Smooth muscle cell (in vitro differentiated cells): Measurements from ENCODE around the gene FOXI1. TPM values are rescaled to one million over a fixed set of nuclear protein-coding genes. Genes with fewer than 3 reads are reported as not detected.

Experiments used
- DNase-seq: peaks from one replicate; lab custom pipeline; 2025; ENCODE audit not compliant: unreplicated experiment; lab: John Stamatoyannopoulos, UW
- H2AFZ ChIP-seq: fragments of 200-600 bp; sonication (generic); 2 replicates; pipeline ENCODE4 v1.6.0; 2016; ENCODE audit warnings: antibody characterized with exemption, low read depth, mild to moderate bottlenecking
- H3F3A ChIP-seq: fragments of 200-600 bp; sonication (generic); 2 replicates; pipeline ENCODE4 v1.6.0; 2017; ENCODE audit warnings: antibody characterized with exemption, low read depth
- H3K27ac ChIP-seq: fragments of 200-600 bp; sonication (generic); 2 replicates; pipeline ENCODE4 v1.5.1; 2016; ENCODE audit warnings: low read depth, mild to moderate bottlenecking
- H3K27me3 ChIP-seq: fragments of 200-600 bp; sonication (generic); 2 replicates; pipeline ENCODE4 v1.6.1; 2016; ENCODE audit warnings: low read depth, mild to moderate bottlenecking
- H3K36me3 ChIP-seq: fragments of 200-600 bp; sonication (generic); 2 replicates; pipeline ENCODE4 v1.5.1; 2016; ENCODE audit warnings: low read depth
- H3K4me1 ChIP-seq: fragments of 200-600 bp; sonication (generic); 2 replicates; pipeline ENCODE4 v1.5.1; 2016; ENCODE audit warnings: low read depth
- H3K4me2 ChIP-seq: fragments of 200-600 bp; sonication (generic); 2 replicates; pipeline ENCODE4 v1.6.0; 2016; ENCODE audit warnings: mild to moderate bottlenecking
- H3K4me3 ChIP-seq: fragments of 200-600 bp; sonication (generic); 2 replicates; pipeline ENCODE4 v1.5.1; 2016; ENCODE audit warnings: mild to moderate bottlenecking
- H3K79me2 ChIP-seq: fragments of 200-600 bp; sonication (generic); 2 replicates; pipeline ENCODE4 v1.6.0; 2016; ENCODE audit warnings: low read depth, mild to moderate bottlenecking
- H3K9ac ChIP-seq: fragments of 200-600 bp; sonication (generic); 2 replicates; pipeline ENCODE4 v1.6.0; 2016; ENCODE audit warnings: low read depth
- H3K9me3 ChIP-seq: fragments of 200-600 bp; sonication (generic); replicated peaks from 2 replicates; pipeline ENCODE4 v1.5.1; 2016; ENCODE audit warnings: low read depth
- H4K20me1 ChIP-seq: fragments of 200-600 bp; sonication (generic); 2 replicates; pipeline ENCODE4 v1.6.0; 2016; ENCODE audit warnings: low read depth
- WGBS: methylation state at CpG from one replicate; pipeline ENCODE4 v1.1.7; 2016; ENCODE audit warnings: low lambda C conversion rate; 5-methylcytosine and 5-hydroxymethylcytosine counted together
- polyA plus RNA-seq: library from polyadenylated mRNA; unstranded; fragments of >200 nt; fragmentation: Nextera tagmentation; extraction: Ambion mirVana; gene quantifications from 2 replicates; pipeline ENCODE4 v1.2.1, GENCODE V29; 2016
- total RNA-seq: library from RNA; depleted of rRNA; stranded (reverse); fragments of >200 nt; gene quantifications from 2 replicates; pipeline ENCODE4 v1.2.3, GENCODE V29; 2014
- TF ChIP-seq, protein P1 (sequence below): fragments of 200-600 bp; sonication (generic); IDR thresholded peaks from 2 replicates; pipeline ENCODE4 v1.5.1; 2017; ENCODE audit warnings: borderline replicate concordance, mild to moderate bottlenecking, antibody characterized with exemption; ENCODE audit not compliant: insufficient read depth, poor library complexity, severe bottlenecking

FOXI1 gene
- total and polyA plus RNA-seq, 2 experiments from 2014 or later = not detected

DNA sequence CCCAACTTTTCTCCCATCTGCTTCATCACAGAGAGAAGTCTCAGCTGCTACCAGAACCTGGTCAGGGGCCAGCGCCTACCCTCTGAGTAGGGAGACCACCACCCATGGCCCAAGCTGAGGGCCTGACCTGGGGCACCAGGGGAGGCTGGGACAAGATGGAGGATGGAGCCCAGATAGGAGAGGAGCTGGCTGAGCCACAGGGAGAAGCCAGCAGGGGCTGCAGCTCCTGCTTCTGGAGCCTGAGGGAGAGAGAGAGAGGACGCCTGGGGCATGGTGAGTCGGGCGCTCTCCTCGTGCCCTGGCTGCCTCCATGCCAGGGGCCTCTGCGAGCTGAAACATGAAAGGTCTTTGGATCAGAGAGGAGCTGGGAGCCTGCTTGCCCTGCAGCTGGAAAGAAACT, 1.4 kb upstream of the FOXI1 start:
- Histone ChIP-seq H2AFZ (no peak overlapping the region), H3K9me3 (no peaks in the 10 kb centered on the region), H3K36me3 (no peaks in the 10 kb centered on the region), H3F3A (no peaks in the 10 kb centered on the region), H3K27me3 (peaks cover 13% of the 10 kb centered on the region), H3K79me2 (no peaks in the 10 kb centered on the region), H4K20me1 (no peaks in the 10 kb centered on the region), H3K4me3 (no peak overlapping the region), H3K4me2 (no peak overlapping the region), H3K9ac (no peak overlapping the region), H3K27ac (no peak overlapping the region), H3K4me1 (peaks cover under 1% of the 10 kb centered on the region)
- TF ChIP-seq, protein P1, sequence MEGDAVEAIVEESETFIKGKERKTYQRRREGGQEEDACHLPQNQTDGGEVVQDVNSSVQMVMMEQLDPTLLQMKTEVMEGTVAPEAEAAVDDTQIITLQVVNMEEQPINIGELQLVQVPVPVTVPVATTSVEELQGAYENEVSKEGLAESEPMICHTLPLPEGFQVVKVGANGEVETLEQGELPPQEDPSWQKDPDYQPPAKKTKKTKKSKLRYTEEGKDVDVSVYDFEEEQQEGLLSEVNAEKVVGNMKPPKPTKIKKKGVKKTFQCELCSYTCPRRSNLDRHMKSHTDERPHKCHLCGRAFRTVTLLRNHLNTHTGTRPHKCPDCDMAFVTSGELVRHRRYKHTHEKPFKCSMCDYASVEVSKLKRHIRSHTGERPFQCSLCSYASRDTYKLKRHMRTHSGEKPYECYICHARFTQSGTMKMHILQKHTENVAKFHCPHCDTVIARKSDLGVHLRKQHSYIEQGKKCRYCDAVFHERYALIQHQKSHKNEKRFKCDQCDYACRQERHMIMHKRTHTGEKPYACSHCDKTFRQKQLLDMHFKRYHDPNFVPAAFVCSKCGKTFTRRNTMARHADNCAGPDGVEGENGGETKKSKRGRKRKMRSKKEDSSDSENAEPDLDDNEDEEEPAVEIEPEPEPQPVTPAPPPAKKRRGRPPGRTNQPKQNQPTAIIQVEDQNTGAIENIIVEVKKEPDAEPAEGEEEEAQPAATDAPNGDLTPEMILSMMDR = no peak
- DNase-seq = no peak
- WGBS = 88% methylated on average over 6 of the region's 6 CpGs

DNA sequence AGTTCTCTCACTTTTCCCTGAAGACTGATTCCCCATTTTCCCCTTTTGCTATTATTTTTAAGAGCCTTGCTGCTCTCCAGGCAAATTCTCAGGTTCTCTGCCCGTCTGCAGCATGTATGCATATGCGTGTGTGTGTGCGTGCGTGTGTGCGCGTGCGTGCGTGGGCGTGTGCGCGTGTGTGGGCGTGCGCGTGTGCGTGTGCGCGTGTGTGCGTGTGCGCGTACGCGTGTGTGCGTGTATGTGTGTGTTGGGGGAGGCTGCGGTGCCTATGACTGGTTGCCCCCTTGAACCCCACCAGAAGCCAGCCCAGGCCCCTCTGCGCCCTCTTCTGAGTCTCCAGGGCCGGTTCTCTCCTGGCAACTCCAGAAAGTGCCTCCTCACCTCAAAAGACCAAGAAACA, 987 bp upstream of the FOXI1 start:
- Histone ChIP-seq H3K36me3 (no peaks in the 10 kb centered on the region), H3K9me3 (no peaks in the 10 kb centered on the region), H3K4me1 (peaks cover 3% of the 10 kb centered on the region), H2AFZ (no peak overlapping the region), H3K79me2 (no peaks in the 10 kb centered on the region), H3K4me2 (no peak overlapping the region), H3F3A (no peaks in the 10 kb centered on the region), H4K20me1 (no peaks in the 10 kb centered on the region), H3K4me3 (no peak overlapping the region), H3K27ac (no peak overlapping the region), H3K27me3 (peaks cover 13% of the 10 kb centered on the region), H3K9ac (no peak overlapping the region)
- WGBS = 94% methylated on average over 25 of the region's 26 CpGs
- no peak for DNase-seq
- TF ChIP-seq, protein P1 = no peak

DNA sequence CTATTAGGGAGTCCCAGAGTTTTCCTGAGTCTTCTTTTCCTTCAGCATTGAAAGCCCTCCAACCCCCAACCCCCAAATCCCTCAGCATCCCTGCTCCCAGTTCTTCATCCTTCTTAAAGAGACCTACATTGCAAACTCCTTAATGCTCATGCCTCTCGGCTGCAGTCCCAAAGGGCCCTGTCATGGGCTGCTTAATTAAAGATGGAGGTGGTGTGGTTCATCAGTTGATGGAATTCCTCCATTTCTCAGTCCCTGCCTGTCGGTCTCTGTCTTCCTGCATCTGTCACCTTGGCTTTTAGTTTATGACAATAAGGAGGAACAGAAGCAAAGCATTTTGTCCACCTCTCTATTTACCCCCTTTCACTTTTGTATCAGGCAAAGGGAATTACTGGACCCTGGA, 2.0 kb downstream of the FOXI1 start:
- Histone ChIP-seq H3K4me2 (no peak overlapping the region), H3F3A (no peaks in the 10 kb centered on the region), H4K20me1 (no peaks in the 10 kb centered on the region), H3K9ac (no peak overlapping the region), H2AFZ (no peak overlapping the region), H3K9me3 (no peaks in the 10 kb centered on the region), H3K27ac (no peak overlapping the region), H3K36me3 (no peaks in the 10 kb centered on the region), H3K79me2 (no peaks in the 10 kb centered on the region), H3K4me1 (peaks cover 3% of the 10 kb centered on the region), H3K27me3 (peaks cover 13% of the 10 kb centered on the region), H3K4me3 (no peak overlapping the region)
- DNase-seq = no peak
- WGBS = 97% methylated on average over 2 of the region's 2 CpGs
- TF ChIP-seq, protein P1 = no peak

DNA sequence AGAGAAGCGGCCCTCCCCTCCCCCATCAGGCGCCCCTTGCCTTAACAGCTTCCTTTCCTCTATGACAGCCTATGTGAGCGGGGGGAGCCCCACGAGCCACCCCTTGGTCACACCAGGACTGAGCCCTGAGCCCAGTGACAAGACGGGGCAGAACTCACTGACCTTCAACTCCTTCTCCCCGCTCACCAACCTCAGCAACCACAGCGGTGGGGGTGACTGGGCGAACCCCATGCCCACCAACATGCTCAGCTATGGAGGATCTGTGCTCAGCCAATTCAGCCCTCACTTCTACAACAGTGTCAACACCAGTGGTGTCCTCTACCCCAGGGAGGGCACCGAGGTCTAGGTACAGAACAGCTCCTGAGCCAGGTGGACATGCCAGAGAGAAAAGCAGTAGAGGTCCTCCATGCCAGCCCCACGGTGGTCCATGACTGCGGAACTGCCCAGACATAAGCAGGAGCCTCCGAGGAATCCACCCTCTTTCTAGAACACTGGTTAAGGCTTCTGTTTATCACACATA, 2.6 kb downstream of the FOXI1 start:
- WGBS = 96% methylated on average over 12 of the region's 12 CpGs

More for the DNA sequence above, 2.6 kb downstream of the FOXI1 start:
- H3K9me3 ChIP-seq = no peaks in the 10 kb centered on the region
- no peak for DNase-seq
- TF ChIP-seq, protein P1 = no peak
- no peaks in the 10 kb centered on the region for H4K20me1 ChIP-seq
- H3K27ac ChIP-seq = no peak overlapping the region
- H3K36me3 ChIP-seq = no peaks in the 10 kb centered on the region
- no peak overlapping the region for H2AFZ ChIP-seq
- H3K9ac ChIP-seq = no peak overlapping the region
- peaks cover 13% of the 10 kb centered on the region for H3K27me3 ChIP-seq
- no peaks in the 10 kb centered on the region for H3K79me2 ChIP-seq
- no peaks in the 10 kb centered on the region for H3F3A ChIP-seq
- H3K4me3 ChIP-seq = no peak overlapping the region
- no peak overlapping the region for H3K4me2 ChIP-seq
- H3K4me1 ChIP-seq = peaks cover 3% of the 10 kb centered on the region
